Neuronal stem cell (in vitro differentiated cells): ENCODE results near the gene ETV2.

Experiments
- DNase-seq: peaks from one replicate; pipeline ENCODE4 v3.0.0-alpha.2; 2013; ENCODE audit warnings: low spot score
- H2AFZ ChIP-seq: one replicate; pipeline ENCODE4 v1.6.1; 2013; ENCODE audit warnings: mild to moderate bottlenecking, low read length, inconsistent platforms
- H2AK5ac ChIP-seq: 2 replicates; pipeline ENCODE4 v1.6.1; 2013; ENCODE audit warnings: low read depth, mild to moderate bottlenecking, inconsistent platforms, low read length, moderate library complexity, mixed read lengths
- H2BK120ac ChIP-seq: 2 replicates; pipeline ENCODE4 v1.6.1; 2013; ENCODE audit warnings: low read depth, mild to moderate bottlenecking, inconsistent platforms, low read length, moderate library complexity, mixed read lengths
- H2BK12ac ChIP-seq: one replicate; pipeline ENCODE4 v1.6.1; 2013; ENCODE audit warnings: low read length, inconsistent platforms
- H2BK15ac ChIP-seq: 2 replicates; pipeline ENCODE4 v1.6.1; 2013; ENCODE audit warnings: mild to moderate bottlenecking, low read length, inconsistent platforms, mixed read lengths
- H2BK5ac ChIP-seq: one replicate; pipeline ENCODE4 v1.6.1; 2013; ENCODE audit warnings: inconsistent platforms, mild to moderate bottlenecking, low read length, moderate library complexity
- H3K14ac ChIP-seq: one replicate; pipeline ENCODE4 v1.6.1; 2013; ENCODE audit warnings: low read length, inconsistent platforms
- H3K18ac ChIP-seq: 2 replicates; pipeline ENCODE4 v1.6.1; 2013; ENCODE audit warnings: low read length, inconsistent platforms
- H3K23ac ChIP-seq: 2 replicates; pipeline ENCODE4 v1.6.1; 2013; ENCODE audit warnings: low read depth, mild to moderate bottlenecking, mixed read lengths, low read length, inconsistent platforms; ENCODE audit not compliant: poor library complexity
- H3K27ac ChIP-seq: replicated peaks from 3 replicates; pipeline ENCODE4 v1.5.1; 2013; ENCODE audit warnings: low read length, inconsistent platforms
- H3K27me3 ChIP-seq, 3 experiments: 2 replicates each; pipeline ENCODE4 v1.6.1; 2013; ENCODE audit warnings: low read length in 3 of 3, mild to moderate bottlenecking in 2 of 3, inconsistent platforms in 1 of 3, low read depth in 1 of 3, mixed read lengths in 1 of 3, moderate library complexity in 1 of 3; ENCODE audit not compliant: control insufficient read depth in 3 of 3, insufficient read depth in 3 of 3
- H3K36me3 ChIP-seq, 2 donors: replicated peaks in 1 of 2; 2 replicates each; pipeline ENCODE4 v1.6.1; 2013; ENCODE audit warnings: low read length in 2 of 2; ENCODE audit not compliant: control insufficient read depth in 2 of 2, insufficient read depth in 2 of 2
- H3K4ac ChIP-seq: 2 replicates; pipeline ENCODE4 v1.6.1; 2013; ENCODE audit warnings: inconsistent platforms, mild to moderate bottlenecking, low read length, moderate library complexity
- H3K4me1 ChIP-seq, 2 donors: 1 replicate in 1 of 2; 2 replicates in 1 of 2; pipeline ENCODE4 v1.6.1; 2013; ENCODE audit warnings: low read length in 2 of 2, low read depth in 1 of 2; ENCODE audit not compliant: control insufficient read depth in 2 of 2, insufficient read depth in 1 of 2
- H3K4me2 ChIP-seq: one replicate; pipeline ENCODE4 v1.6.1; 2013; ENCODE audit warnings: mild to moderate bottlenecking, low read length, inconsistent platforms; ENCODE audit not compliant: insufficient read depth, poor library complexity, severe bottlenecking
- H3K4me3 ChIP-seq, 2 donors: 2 replicates each; pipeline ENCODE4 v1.5.1; 2013; ENCODE audit warnings: low read length in 2 of 2, mild to moderate bottlenecking in 2 of 2, inconsistent platforms in 1 of 2, moderate library complexity in 1 of 2
- H3K79me1 ChIP-seq: one replicate; pipeline ENCODE4 v1.6.1; 2013; ENCODE audit warnings: low read depth, mild to moderate bottlenecking, inconsistent platforms, low read length, moderate library complexity
- H3K9ac ChIP-seq: one replicate; pipeline ENCODE4 v1.6.1; 2013; ENCODE audit warnings: mild to moderate bottlenecking, low read depth, low read length, inconsistent platforms; ENCODE audit not compliant: poor library complexity
- H3K9me3 ChIP-seq, 2 donors: replicated peaks in 1 of 2; 2 replicates each; pipeline versions ENCODE3 to v1.6.1; 2013; ENCODE audit warnings: low read length in 2 of 2, mild to moderate bottlenecking in 2 of 2, inconsistent platforms in 1 of 2, low read depth in 1 of 2, mixed read lengths in 1 of 2, moderate library complexity in 1 of 2; ENCODE audit not compliant: control insufficient read depth in 2 of 2, insufficient read depth in 1 of 2
- H4K8ac ChIP-seq: one replicate; pipeline ENCODE4 v1.6.1; 2013; ENCODE audit warnings: low read depth, mild to moderate bottlenecking, inconsistent platforms, low read length, moderate library complexity
- H4K91ac ChIP-seq: one replicate; pipeline ENCODE4 v1.6.1; 2013; ENCODE audit warnings: low read length, low read depth, mild to moderate bottlenecking, inconsistent platforms; ENCODE audit not compliant: poor library complexity
- WGBS, 2 donors: extraction: QIAGEN DNeasy Blood & Tissue Kit; methylation state at CpG; one replicate each; pipeline ENCODE4 v1.1.7; 2013; ENCODE audit warnings: missing lambda C conversion rate in 2 of 2, mixed read lengths in 1 of 2; ENCODE audit not compliant: insufficient read length in 2 of 2, insufficient replicate concordance in 1 of 2; ENCODE audit errors: extremely low coverage in 2 of 2; 5-methylcytosine and 5-hydroxymethylcytosine counted together

ETV2 gene

GRCh38 chr19:35665157-35665556, 23.6 kb downstream of the ETV2 start:
- Histone ChIP-seq H3K4me3 (no peak overlapping the region), H3K18ac (no peak overlapping the region), H4K91ac (no peak overlapping the region), H3K23ac (no peak overlapping the region), H2AK5ac (no peak overlapping the region), H2BK12ac (peak overlapping the region; percentile 41), H3K4me2 (no peak overlapping the region), H2BK15ac (no peak overlapping the region), H3K79me1 (no peaks in the 10 kb centered on the region), H4K8ac (peak overlapping the region; percentile 4), H2BK5ac (peak overlapping the region; percentile 0), H2AFZ (no peak overlapping the region), H3K27ac (no peak overlapping the region), H2BK120ac (no peak overlapping the region), H3K36me3 (peaks cover 0 to 35% of the 10 kb centered on the region in 2 donors), H3K14ac (peak overlapping the region; percentile 4), H3K9me3 (no peaks in the 10 kb centered on the region), H3K4ac (no peak overlapping the region), H3K4me1 (no peaks in the 10 kb centered on the region), H3K27me3 (no peaks in the 10 kb centered on the region), H3K9ac (no peak overlapping the region)
- no peak for DNase-seq
- no CpG with 5 or more reads among the region's 24 CpGs for WGBS, 2 donors

DNA sequence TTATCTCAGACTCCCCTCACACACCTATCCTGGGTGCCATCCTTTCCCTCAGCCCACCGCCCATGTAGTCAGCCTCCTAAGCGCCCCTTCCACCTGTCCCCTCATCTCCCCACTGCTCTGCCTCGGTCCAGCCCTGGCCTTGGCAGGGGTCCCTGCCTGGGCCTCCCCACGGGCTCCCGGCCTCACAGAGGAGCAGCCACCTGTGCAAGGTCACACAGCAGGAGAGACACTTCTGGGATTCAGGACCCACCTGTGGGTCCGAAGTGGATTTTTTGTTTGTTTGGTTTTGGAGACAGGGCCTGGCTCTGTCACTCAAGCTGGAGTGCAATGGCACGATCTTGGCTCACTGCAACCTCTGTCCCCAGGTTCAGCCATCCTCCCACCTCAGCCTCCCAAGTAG, 24.1 kb downstream of the ETV2 start:
- Histone ChIP-seq H3K4me1 (no peaks in the 10 kb centered on the region), H3K27me3 (no peaks in the 10 kb centered on the region), H4K8ac (peak overlapping the region; percentile 4), H3K27ac (no peak overlapping the region), H4K91ac (no peak overlapping the region), H3K18ac (peak overlapping the region; percentile 52), H3K23ac (no peak overlapping the region), H3K36me3 (peaks cover 0 to 32% of the 10 kb centered on the region in 2 donors), H2AFZ (no peak overlapping the region), H3K4me3 (no peak overlapping the region), H3K9ac (no peak overlapping the region), H3K79me1 (no peaks in the 10 kb centered on the region), H3K14ac (no peak overlapping the region), H2AK5ac (peak overlapping the region; percentile 52), H2BK120ac (no peak overlapping the region), H2BK12ac (no peak overlapping the region), H3K9me3 (no peaks in the 10 kb centered on the region), H2BK15ac (no peak overlapping the region), H3K4ac (no peak overlapping the region), H2BK5ac (no peak overlapping the region), H3K4me2 (no peak overlapping the region)
- no peak for DNase-seq
- no CpG with 5 or more reads among the region's 7 CpGs for WGBS, 2 donors

DNA sequence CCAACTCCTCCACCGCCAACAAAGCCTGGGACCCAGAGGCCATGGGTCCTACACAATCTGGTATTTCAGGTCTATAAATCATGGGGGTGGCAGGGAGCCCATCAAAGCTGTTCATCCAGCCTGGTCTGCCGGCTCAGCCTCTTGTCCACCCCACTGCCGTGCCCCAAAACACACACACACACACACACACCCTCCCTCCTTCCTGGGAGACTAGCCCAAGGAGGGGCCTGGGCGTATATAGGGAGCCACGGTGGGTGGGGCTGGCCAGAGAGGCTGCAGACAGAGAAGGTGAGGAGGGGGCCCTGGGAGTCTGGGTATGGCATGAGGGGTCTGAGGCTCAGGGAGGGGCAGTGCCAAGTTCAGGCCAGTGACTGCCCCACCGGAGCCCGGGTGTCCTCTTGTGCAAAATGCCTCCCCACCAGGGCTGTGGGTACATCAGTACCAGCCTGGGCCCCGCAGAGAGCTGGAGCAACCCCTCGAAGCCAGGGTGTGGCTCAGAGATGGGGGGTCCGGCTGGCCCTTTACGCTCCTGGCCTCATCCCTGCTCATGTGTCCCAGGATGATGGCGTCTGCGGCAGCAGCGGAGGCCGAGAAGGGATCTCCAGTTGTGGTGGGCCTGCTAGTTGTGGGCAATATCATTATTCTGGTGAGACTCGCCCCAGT, 24.8 kb downstream of the ETV2 start, which contains the start of gene UPK1A:
Gene UPK1A (plus strand): TSS at position 267 of the 663 bp plus-strand sequence. CDS start 296 bp downstream, at position 563.
- no CpG with 5 or more reads among the region's 16 CpGs for WGBS, 2 donors
- Histone ChIP-seq H2AFZ (no peak within 1 kb of the TSS), H3K14ac (peak within 1 kb of the TSS; percentile 82), H2BK120ac (no peak within 1 kb of the TSS), H2BK5ac (peak within 1 kb of the TSS; percentile 75), H3K79me1 (no peaks in the 10 kb centered on the region), H3K36me3 (peaks cover 0 to 24% of the 10 kb centered on the region in 2 donors), H3K18ac (peak within 1 kb of the TSS; percentile 52), H3K9ac (no peak within 1 kb of the TSS), H4K8ac (peak within 1 kb of the TSS; percentile 4), H3K4me3 (no peak within 1 kb of the TSS), H3K23ac (no peak within 1 kb of the TSS), H3K4me2 (no peak within 1 kb of the TSS), H2BK15ac (no peak within 1 kb of the TSS), H3K4me1 (no peaks in the 10 kb centered on the region), H2AK5ac (peak within 1 kb of the TSS; percentile 68), H3K9me3 (no peaks in the 10 kb centered on the region), H4K91ac (no peak within 1 kb of the TSS), H3K27ac (no peak within 1 kb of the TSS), H3K4ac (peak within 1 kb of the TSS; percentile 53), H3K27me3 (no peaks in the 10 kb centered on the region), H2BK12ac (no peak within 1 kb of the TSS)
- DNase-seq: no peak

DNA sequence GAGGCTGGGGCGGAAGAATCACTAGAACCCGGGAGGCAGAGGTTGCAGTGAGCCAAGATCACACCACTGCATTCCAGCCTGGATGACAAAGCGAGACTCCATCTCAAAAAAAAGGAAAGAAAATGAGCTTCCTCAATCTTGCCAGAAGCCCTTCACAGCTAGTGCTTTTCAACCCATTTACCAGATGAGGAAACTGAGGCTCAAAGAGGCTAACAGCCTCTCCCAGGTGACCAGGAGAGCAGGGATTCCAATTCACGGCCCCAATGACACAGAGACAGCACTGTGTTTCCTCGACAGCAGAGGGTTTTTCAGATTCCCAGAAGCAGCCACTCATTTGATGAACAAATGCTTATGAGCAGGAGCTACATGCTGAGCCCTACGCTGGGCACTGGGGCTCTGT, 28.0 kb downstream of the ETV2 start:
- no peak overlapping the region for H3K23ac ChIP-seq

More for the DNA sequence above, 28.0 kb downstream of the ETV2 start:
- H2BK120ac ChIP-seq: no peak overlapping the region
- peaks cover 0 to 15% (median 10%) of the 10 kb centered on the region in 3 experiments for H3K27me3 ChIP-seq
- H3K18ac ChIP-seq: no peak overlapping the region
- no peak overlapping the region for H2BK5ac ChIP-seq
- no peak overlapping the region for H4K8ac ChIP-seq
- H3K9me3 ChIP-seq: peaks cover 0 to 3% of the 10 kb centered on the region in 2 donors
- H3K36me3 ChIP-seq: no peaks in the 10 kb centered on the region
- peak overlapping the region; percentile 82 for H2BK12ac ChIP-seq
- no peak overlapping the region for H3K4me2 ChIP-seq
- H4K91ac ChIP-seq: no peak overlapping the region
- peak overlapping the region; percentile 94 for H2AK5ac ChIP-seq
- DNase-seq: no peak
- H3K4me1 ChIP-seq: peaks cover 0 to 5% of the 10 kb centered on the region in 2 donors
- no peak overlapping the region for H3K9ac ChIP-seq
- H2AFZ ChIP-seq: no peak overlapping the region
- no peak overlapping the region for H2BK15ac ChIP-seq
- no peak overlapping the region for H3K4ac ChIP-seq
- H3K4me3 ChIP-seq: no peak overlapping the region
- no peak overlapping the region for H3K27ac ChIP-seq
- no CpG with 5 or more reads among the region's 6 CpGs for WGBS, 2 donors
- no peaks in the 10 kb centered on the region for H3K79me1 ChIP-seq
- no peak overlapping the region for H3K14ac ChIP-seq
